HAP-1 (cell line): ENCODE results near the gene TBC1D5.
"Not testable (repeated sequence)": the region's sequence is repeated elsewhere in the genome, so short reads cannot be mapped to it uniquely, and the experiment has no call there.

Experiments used
- DNase-seq, 2 experiments: peaks; one replicate each; pipeline ENCODE4 v3.0.0-alpha.2; 2016 to 2020; ENCODE audit warnings: low spot score in 2 of 2
- H3K27me3 ChIP-seq: fragments of 250-450 bp; sonication (Bioruptor Pico); 2 replicates; pipeline ENCODE4 v1.5.1; 2020; ENCODE audit warnings: low read depth, mild to moderate bottlenecking, moderate library complexity
- H3K36me3 ChIP-seq: fragments of 250-450 bp; sonication (Bioruptor Pico); replicated peaks from 2 replicates; pipeline ENCODE4 v1.5.1; 2020; ENCODE audit warnings: mild to moderate bottlenecking
- H3K4me1 ChIP-seq: fragments of 250-450 bp; sonication (Bioruptor Pico); 2 replicates; pipeline ENCODE4 v1.5.1; 2020; ENCODE audit warnings: mild to moderate bottlenecking
- H3K4me3 ChIP-seq: fragments of 250-450 bp; sonication (Bioruptor Pico); 2 replicates; pipeline ENCODE4 v1.5.1; 2020; ENCODE audit warnings: mild to moderate bottlenecking, moderate library complexity
- H3K9me3 ChIP-seq: fragments of 250-450 bp; sonication (Bioruptor Pico); 2 replicates; pipeline ENCODE4 v1.5.1; 2020; ENCODE audit warnings: mild to moderate bottlenecking, moderate library complexity
- in situ Hi-C: fragments of 300-500 bp; cut with MboI; formaldehyde crosslinking; loops from 3 replicates; pipeline ENCODE4 v1.14.3; 2020; ENCODE audit warnings: low sequenced_read_pairs, inconsistent platforms, mixed read lengths

TBC1D5 gene

GRCh38 chr3:17505856-17506255 lies 236.6 kb downstream of the TBC1D5 start:
- Histone ChIP-seq H3K4me3 (no peak overlapping the region), H3K36me3 (no peaks in the 10 kb centered on the region), H3K27me3 (no peaks in the 10 kb centered on the region), H3K9me3 (no peaks in the 10 kb centered on the region), H3K4me1 (peaks cover 7% of the 10 kb centered on the region)
- no peak for DNase-seq
- in situ Hi-C loops: no loop called here

GRCh38 chr3:17501745-17502144 lies 240.7 kb downstream of the TBC1D5 start:
- H3K36me3 ChIP-seq: no peaks in the 10 kb centered on the region
- DNase-seq: no peak
- no peaks in the 10 kb centered on the region for H3K4me1 ChIP-seq
- no peaks in the 10 kb centered on the region for H3K9me3 ChIP-seq
- in situ Hi-C loops: no loop called here
- no peak overlapping the region for H3K4me3 ChIP-seq
- no peaks in the 10 kb centered on the region for H3K27me3 ChIP-seq

- Histone ChIP-seq H3K9me3 (no peaks in the 10 kb centered on the region), H3K36me3 (no peaks in the 10 kb centered on the region), H3K4me3 (no peak overlapping the region), H3K27me3 (no peaks in the 10 kb centered on the region), H3K4me1 (no peaks in the 10 kb centered on the region)
- in situ Hi-C loops: no loop called here
- DNase-seq: no peak
Measured at GRCh38 chr3:17500618-17501017, 241.8 kb downstream of the TBC1D5 start.

- Histone ChIP-seq H3K4me3 (no peak overlapping the region), H3K9me3 (no peaks in the 10 kb centered on the region; the same call in 1 of the 2 replicates), H3K36me3 (no peaks in the 10 kb centered on the region), H3K27me3 (no peaks in the 10 kb centered on the region), H3K4me1 (no peaks in the 10 kb centered on the region)
- in situ Hi-C loops: no loop called here
- DNase-seq: no peak
Measured at GRCh38 chr3:17494117-17494809, 248.2 kb downstream of the TBC1D5 start.

- Histone ChIP-seq H3K4me1 (no peaks in the 10 kb centered on the region), H3K9me3 (no peaks in the 10 kb centered on the region; the same call in 1 of the 2 replicates), H3K4me3 (no peak overlapping the region), H3K27me3 (no peaks in the 10 kb centered on the region), H3K36me3 (no peaks in the 10 kb centered on the region)
- DNase-seq: no peak
- in situ Hi-C loops: no loop called here
Measured at GRCh38 chr3:17491601-17492000, 250.8 kb downstream of the TBC1D5 start.

GRCh38 chr3:17491190-17491589 lies 251.2 kb downstream of the TBC1D5 start:
- in situ Hi-C loops: not testable (repeated sequence)

GRCh38 chr3:17489139-17489538 lies 253.3 kb downstream of the TBC1D5 start:
- H3K4me3 ChIP-seq: no peak overlapping the region
- no peaks in the 10 kb centered on the region for H3K27me3 ChIP-seq
- no peak for DNase-seq
- no peaks in the 10 kb centered on the region for H3K36me3 ChIP-seq
- in situ Hi-C loops: no loop called here
- H3K4me1 ChIP-seq: no peaks in the 10 kb centered on the region
- no peaks in the 10 kb centered on the region; the same call in 1 of the 2 replicates for H3K9me3 ChIP-seq

More at GRCh38 chr3:17491190-17491589, 251.2 kb downstream of the TBC1D5 start:
- not testable (repeated sequence) for H3K4me3 ChIP-seq, H3K9me3 ChIP-seq, H3K27me3 ChIP-seq, DNase-seq, H3K36me3 ChIP-seq, H3K4me1 ChIP-seq

GRCh38 chr3:17481116-17481515 lies 261.3 kb downstream of the TBC1D5 start:
- Histone ChIP-seq H3K9me3 (no peaks in the 10 kb centered on the region), H3K36me3 (no peaks in the 10 kb centered on the region), H3K27me3 (no peaks in the 10 kb centered on the region), H3K4me3 (no peak overlapping the region), H3K4me1 (no peaks in the 10 kb centered on the region)
- in situ Hi-C loops: no loop called here
- no peak for DNase-seq

GRCh38 chr3:17479681-17480405 lies 262.6 kb downstream of the TBC1D5 start:
- in situ Hi-C loops: no loop called here
- Histone ChIP-seq H3K4me1 (no peaks in the 10 kb centered on the region), H3K36me3 (no peaks in the 10 kb centered on the region), H3K9me3 (no peaks in the 10 kb centered on the region), H3K27me3 (no peaks in the 10 kb centered on the region), H3K4me3 (no peak overlapping the region)
- no peak for DNase-seq

- DNase-seq: no peak
- Histone ChIP-seq H3K4me1 (no peaks in the 10 kb centered on the region), H3K4me3 (no peak overlapping the region), H3K9me3 (no peaks in the 10 kb centered on the region), H3K36me3 (no peaks in the 10 kb centered on the region), H3K27me3 (no peaks in the 10 kb centered on the region)
- in situ Hi-C loops: no loop called here
Measured at GRCh38 chr3:17478673-17479072, 263.8 kb downstream of the TBC1D5 start.

GRCh38 chr3:17473761-17474160 lies 268.7 kb downstream of the TBC1D5 start:
- Histone ChIP-seq H3K36me3 (no peaks in the 10 kb centered on the region), H3K4me1 (peaks cover 6% of the 10 kb centered on the region; the same call in 1 of the 2 replicates), H3K9me3 (no peaks in the 10 kb centered on the region), H3K4me3 (no peak overlapping the region), H3K27me3 (no peaks in the 10 kb centered on the region)
- in situ Hi-C loops: no loop called here
- peak in 1 of 2 experiments; percentile 23 for DNase-seq

GRCh38 chr3:17469954-17470353 lies 272.5 kb downstream of the TBC1D5 start:
- in situ Hi-C loops: no loop called here
- H3K4me3 ChIP-seq: no peak overlapping the region
- H3K4me1 ChIP-seq: peaks cover 6% of the 10 kb centered on the region; the same call in 1 of the 2 replicates
- no peaks in the 10 kb centered on the region for H3K27me3 ChIP-seq
- no peak for DNase-seq
- no peaks in the 10 kb centered on the region for H3K36me3 ChIP-seq
- no peaks in the 10 kb centered on the region for H3K9me3 ChIP-seq

- H3K27me3 ChIP-seq: no peaks in the 10 kb centered on the region
- no peaks in the 10 kb centered on the region for H3K9me3 ChIP-seq
- H3K36me3 ChIP-seq: no peaks in the 10 kb centered on the region
- H3K4me1 ChIP-seq: peaks cover 6% of the 10 kb centered on the region; the same call in 1 of the 2 replicates
- in situ Hi-C loops: no loop called here
- no peak overlapping the region for H3K4me3 ChIP-seq
- DNase-seq: no peak
Measured at GRCh38 chr3:17469520-17469919, 272.9 kb downstream of the TBC1D5 start.

GRCh38 chr3:17466028-17466427 lies 276.4 kb downstream of the TBC1D5 start:
- in situ Hi-C loops: no loop called here
- Histone ChIP-seq H3K9me3 (no peaks in the 10 kb centered on the region), H3K27me3 (no peaks in the 10 kb centered on the region), H3K4me1 (peaks cover 6% of the 10 kb centered on the region; the same call in 1 of the 2 replicates), H3K36me3 (no peaks in the 10 kb centered on the region), H3K4me3 (no peak overlapping the region)
- DNase-seq: no peak
